GM23248 (cell line): ENCODE measurements around the gene JPT1.

Experiments
- EZH2 ChIP-seq: fragments of 200-600 bp; sonication (generic); IDR thresholded peaks from 2 replicates; pipeline ENCODE4 v1.6.1; 2018; ENCODE audit warnings: antibody characterized with exemption, mild to moderate bottlenecking; ENCODE audit not compliant: insufficient read depth, poor library complexity, severe bottlenecking
- EZH2phosphoT487 ChIP-seq: fragments of 200-600 bp; sonication (generic); IDR thresholded peaks from 2 replicates; pipeline ENCODE4 v1.6.1; 2018; ENCODE audit warnings: antibody characterized with exemption, moderate library complexity, mild to moderate bottlenecking, low read depth; ENCODE audit not compliant: insufficient read depth

DNA sequence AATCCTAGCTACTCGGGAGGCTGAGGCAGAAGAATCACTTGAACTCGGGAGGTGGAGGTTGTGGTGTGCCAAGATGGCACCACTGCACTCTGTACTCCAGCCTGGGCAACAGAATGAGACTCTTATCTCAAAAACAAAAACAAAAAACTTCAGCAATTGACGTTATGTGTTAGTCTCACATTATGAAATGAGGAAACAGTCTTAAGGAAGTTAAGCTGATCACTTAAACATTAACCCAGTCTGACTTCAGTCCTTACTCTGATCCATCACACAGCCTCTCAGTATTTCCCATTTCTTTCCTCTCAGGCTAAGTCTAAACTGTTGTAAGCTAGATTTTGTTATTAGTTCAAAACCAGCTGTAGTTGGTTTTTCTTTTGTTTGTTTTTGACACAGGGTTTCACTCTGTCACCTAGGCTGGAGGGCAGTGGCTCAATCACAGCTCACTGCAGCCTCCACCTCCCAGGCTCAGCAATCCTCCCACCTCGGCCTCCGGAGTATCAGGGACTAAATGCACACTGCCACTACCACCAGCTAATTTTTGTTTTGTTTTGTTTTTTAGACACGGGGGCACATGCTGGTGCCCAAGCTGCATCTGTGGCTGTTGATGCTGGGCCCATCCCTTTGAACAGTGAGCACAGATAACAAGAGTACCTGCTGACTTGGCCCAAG, 6.3 kb downstream of the JPT1 start:
- TF ChIP-seq EZH2 (no peak), EZH2phosphoT487 (no peak)
